ENCODE data around the gene BYSL. TPM values are rescaled to one million over a fixed set of nuclear protein-coding genes. Genes with fewer than 3 reads are reported as not detected.

Gene BYSL
- total RNA-seq, 1 donor from 2014 or later: 60.5 TPM

- intact Hi-C loops (cut with micrococcal nuclease): no loop called here
Measured at GRCh38 chr6:41975276-41975675, 54.0 kb downstream of the BYSL start.

DNA sequence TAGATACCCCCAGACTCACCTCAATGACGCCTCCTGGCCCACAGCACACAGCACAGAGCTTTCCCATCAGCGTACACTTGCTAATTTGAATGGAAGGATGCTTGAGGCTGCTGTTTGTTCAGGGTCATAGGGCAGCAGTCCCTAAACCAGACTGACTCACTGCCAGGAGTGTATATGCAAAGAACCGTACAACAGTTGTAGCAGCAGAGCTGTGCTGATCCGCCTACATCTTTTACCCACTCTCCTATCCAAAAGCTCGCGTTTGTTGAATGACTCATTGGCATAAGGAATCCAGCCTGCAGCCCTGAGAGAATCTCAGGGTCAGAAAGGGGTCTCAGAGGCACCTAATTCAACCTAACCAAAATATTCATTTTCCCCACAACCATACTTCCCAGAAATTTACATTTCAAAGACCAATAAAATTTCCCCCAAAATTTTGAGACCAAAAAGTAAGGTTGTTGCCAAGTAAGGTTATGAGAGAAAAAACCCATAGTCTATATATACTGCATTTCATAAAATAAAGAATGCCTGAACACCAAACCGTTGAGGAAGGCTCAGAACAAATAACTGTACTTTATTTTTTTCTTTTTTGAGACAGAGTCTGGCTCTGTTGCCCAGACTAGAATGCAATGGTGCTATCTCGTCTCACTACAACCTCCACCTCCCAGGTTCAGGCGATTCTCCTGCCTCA is 55.6 kb downstream of the BYSL start:
- peak overlapping the region; percentile 79 for H3K27ac Mint-ChIP-seq
- no peaks in the 10 kb centered on the region for H3K27me3 Mint-ChIP-seq (ENCODE audit: low read depth)
- H3K4me3 Mint-ChIP-seq (ENCODE audit: low read depth): no peak overlapping the region
- peaks cover 4% of the 10 kb centered on the region for H3K9me3 Mint-ChIP-seq
- peaks cover 33% of the 10 kb centered on the region for H3K4me1 Mint-ChIP-seq (ENCODE audit: low read depth)
- no peak for DNase-seq (ENCODE audit: low spot score)
- intact Hi-C loops (cut with micrococcal nuclease): loop anchor here (1.0 to 2.0 kb wide), 2 partner anchors 19 to 62 kb away; no protein-coding TSS in a partner anchor
- H3K36me3 Mint-ChIP-seq (ENCODE audit: low read depth): peaks cover 8% of the 10 kb centered on the region

More at GRCh38 chr6:41975276-41975675, 54.0 kb downstream of the BYSL start:
- Mint-ChIP-seq H3K27me3 (ENCODE audit: low read depth) (no peaks in the 10 kb centered on the region), H3K4me1 (ENCODE audit: low read depth) (peaks cover 40% of the 10 kb centered on the region), H3K4me3 (ENCODE audit: low read depth) (no peak overlapping the region), H3K36me3 (ENCODE audit: low read depth) (peaks cover 8% of the 10 kb centered on the region), H3K27ac (peak overlapping the region; percentile 79), H3K9me3 (no peaks in the 10 kb centered on the region)
- no peak for DNase-seq (ENCODE audit: low spot score)

Other genes with a start within 250 kb of the BYSL start
- 11.2 and 13.4 TPM in 2 replicates for gene TFEB, start 185.9 kb upstream of the BYSL start, total RNA-seq
- gene PGC, start 174.1 kb upstream of the BYSL start, total RNA-seq: not detected in 2 replicates
- 4.7 and 5.8 TPM in 2 replicates for gene FRS3, start 141.6 kb upstream of the BYSL start, total RNA-seq
- not detected in 2 replicates for gene PRICKLE4, start 140.7 kb upstream of the BYSL start, total RNA-seq
- gene TOMM6, start 133.8 kb upstream of the BYSL start, total RNA-seq: 308 and 316 TPM in 2 replicates
- 6.1 and 6.4 TPM in 2 replicates for gene USP49, start 26.1 kb upstream of the BYSL start, total RNA-seq
- 23.7 and 24.3 TPM in 2 replicates for gene MED20, start 360 bp upstream of the BYSL start, total RNA-seq
- 207 and 217 TPM in 2 replicates for gene CCND3, start 20.3 kb downstream of the BYSL start, total RNA-seq
- gene TAF8, start 129.0 kb downstream of the BYSL start, total RNA-seq: 38.8 and 41.9 TPM in 2 replicates
- 0.09 and 0.23 TPM in 2 replicates for gene C6orf132, start 221.1 kb downstream of the BYSL start, total RNA-seq